Ascending aorta (tissue), 2 donors: ENCODE results near the gene PCDH1. TPM values are rescaled to one million over a fixed set of nuclear protein-coding genes. Genes with fewer than 3 reads are reported as not detected.

Source experiments
- DNase-seq, 2 donors: peaks; one replicate each; pipeline ENCODE4 v3.0.0-alpha.2; 2019; ENCODE audit warnings: low spot score in 2 of 2
- H3K27ac ChIP-seq, 2 donors: fragments of 200-600 bp; sonication (generic); one replicate each; pipeline ENCODE4 v1.5.1; 2016 to 2017; ENCODE audit warnings: mild to moderate bottlenecking in 1 of 2
- H3K27me3 ChIP-seq: fragments of 200-600 bp; sonication (generic); one replicate; pipeline ENCODE4 v1.5.1; 2017
- H3K36me3 ChIP-seq, 2 donors: fragments of 200-600 bp; sonication (generic); one replicate each; pipeline ENCODE4 v1.5.1; 2016
- H3K4me1 ChIP-seq, 2 donors: fragments of 200-600 bp; sonication (generic); one replicate each; pipeline ENCODE4 v1.5.1; 2016 to 2017; ENCODE audit warnings: mild to moderate bottlenecking in 1 of 2
- H3K4me3 ChIP-seq, 2 donors: fragments of 200-600 bp; sonication (generic); one replicate each; pipeline ENCODE4 v1.5.1; 2016 to 2017; ENCODE audit warnings: mild to moderate bottlenecking in 1 of 2
- H3K9me3 ChIP-seq, 2 donors: fragments of 200-600 bp; sonication (generic); one replicate each; pipeline ENCODE4 v1.5.1; 2016
- CTCF ChIP-seq, 3 experiments: fragments of 200-600 bp in 2 of 3; fragments of 450-650 bp in 1 of 3; sonication (generic) in 2 of 3; IDR thresholded peaks; one replicate each; pipeline ENCODE4 v1.5.1; 2016 to 2019; ENCODE audit warnings: antibody characterized with exemption in 3 of 3, mild to moderate bottlenecking in 1 of 3, moderate library complexity in 1 of 3
- intact Hi-C: fragments of 100-400 bp; cut with DNase I; formaldehyde crosslinking; loops from one replicate; pipeline ENCODE4 v1.15.1; 2023
- total RNA-seq: library from RNA; depleted of rRNA; stranded (reverse); fragments of >200 nt; gene quantifications from one replicate; pipeline ENCODE4 v1.1.0, GENCODE V29; 2016

PCDH1 gene
- total RNA-seq, 1 donor from 2014 or later: 165 TPM

GRCh38 chr5:141871870-141872269 is 6.3 kb downstream of the PCDH1 start:
- Histone ChIP-seq H3K9me3 (no peaks in the 10 kb centered on the region), H3K27ac (no peak overlapping the region), H3K4me3 (no peak overlapping the region), H3K4me1 (peaks cover 3 to 11% of the 10 kb centered on the region in 2 donors), H3K36me3 (no peaks in the 10 kb centered on the region), H3K27me3 (peaks cover 9% of the 10 kb centered on the region)
- TF ChIP-seq CTCF (IDR thresholded peaks at IDR 0.05): no peak
- intact Hi-C loops: no loop called here
- DNase-seq: no peak

- no peak overlapping the region for H3K27ac ChIP-seq
- no peak for TF ChIP-seq CTCF (IDR thresholded peaks at IDR 0.05)
- H3K27me3 ChIP-seq: no peaks in the 10 kb centered on the region
- H3K4me3 ChIP-seq: no peak overlapping the region
- intact Hi-C loops: no loop called here
- H3K4me1 ChIP-seq: peaks cover 0 to 1% of the 10 kb centered on the region in 2 donors
- H3K36me3 ChIP-seq: no peaks in the 10 kb centered on the region
- no peaks in the 10 kb centered on the region for H3K9me3 ChIP-seq
- peak in 1 of 2 donors; percentile 52 for DNase-seq
These were observed 7.3 kb downstream of the PCDH1 start for GRCh38 chr5:141870871-141871270.

GRCh38 chr5:141870228-141870627 is 8.0 kb downstream of the PCDH1 start:
- Histone ChIP-seq H3K4me3 (no peak overlapping the region), H3K27ac (no peak overlapping the region), H3K36me3 (no peaks in the 10 kb centered on the region), H3K27me3 (no peaks in the 10 kb centered on the region), H3K9me3 (no peaks in the 10 kb centered on the region), H3K4me1 (no peaks in the 10 kb centered on the region)
- intact Hi-C loops: no loop called here
- no peak for TF ChIP-seq CTCF (IDR thresholded peaks at IDR 0.05)
- no peak for DNase-seq

GRCh38 chr5:141869514-141869913 is 8.7 kb downstream of the PCDH1 start:
- Histone ChIP-seq H3K9me3 (no peaks in the 10 kb centered on the region), H3K27me3 (no peaks in the 10 kb centered on the region), H3K4me1 (no peaks in the 10 kb centered on the region), H3K36me3 (no peaks in the 10 kb centered on the region), H3K4me3 (no peak overlapping the region), H3K27ac (no peak overlapping the region)
- TF ChIP-seq CTCF (IDR thresholded peaks at IDR 0.05): no peak
- intact Hi-C loops: no loop called here
- DNase-seq: no peak

GRCh38 chr5:141869040-141869439 is 9.2 kb downstream of the PCDH1 start:
- H3K27ac ChIP-seq: no peak overlapping the region
- H3K27me3 ChIP-seq: no peaks in the 10 kb centered on the region
- no peaks in the 10 kb centered on the region for H3K9me3 ChIP-seq
- H3K36me3 ChIP-seq: no peaks in the 10 kb centered on the region
- intact Hi-C loops: no loop called here
- no peak overlapping the region for H3K4me3 ChIP-seq
- no peak for DNase-seq
- TF ChIP-seq CTCF (IDR thresholded peaks at IDR 0.05): no peak
- no peaks in the 10 kb centered on the region for H3K4me1 ChIP-seq

GRCh38 chr5:141868541-141868940 is 9.7 kb downstream of the PCDH1 start:
- no peak overlapping the region for H3K4me3 ChIP-seq
- H3K9me3 ChIP-seq: no peaks in the 10 kb centered on the region
- H3K27me3 ChIP-seq: no peaks in the 10 kb centered on the region
- intact Hi-C loops: no loop called here
- H3K27ac ChIP-seq: no peak overlapping the region
- no peaks in the 10 kb centered on the region for H3K4me1 ChIP-seq
- H3K36me3 ChIP-seq: no peaks in the 10 kb centered on the region
- no peak for DNase-seq
- TF ChIP-seq CTCF (IDR thresholded peaks at IDR 0.05): no peak
